Activated CD4-positive, alpha-beta T cell treated with anti-CD3 and anti-CD28 coated beads for 4 hours (primary cell): ENCODE measurements around the gene NWD2.

ENCODE experiments used
- DNase-seq, 2 donors: peaks; one replicate each; pipeline ENCODE4 v3.0.0-alpha.2; 2020

NWD2 gene

GRCh38 chr4:37305984-37306383 is 61.4 kb downstream of the NWD2 start:
- DNase-seq: no peak

DNA sequence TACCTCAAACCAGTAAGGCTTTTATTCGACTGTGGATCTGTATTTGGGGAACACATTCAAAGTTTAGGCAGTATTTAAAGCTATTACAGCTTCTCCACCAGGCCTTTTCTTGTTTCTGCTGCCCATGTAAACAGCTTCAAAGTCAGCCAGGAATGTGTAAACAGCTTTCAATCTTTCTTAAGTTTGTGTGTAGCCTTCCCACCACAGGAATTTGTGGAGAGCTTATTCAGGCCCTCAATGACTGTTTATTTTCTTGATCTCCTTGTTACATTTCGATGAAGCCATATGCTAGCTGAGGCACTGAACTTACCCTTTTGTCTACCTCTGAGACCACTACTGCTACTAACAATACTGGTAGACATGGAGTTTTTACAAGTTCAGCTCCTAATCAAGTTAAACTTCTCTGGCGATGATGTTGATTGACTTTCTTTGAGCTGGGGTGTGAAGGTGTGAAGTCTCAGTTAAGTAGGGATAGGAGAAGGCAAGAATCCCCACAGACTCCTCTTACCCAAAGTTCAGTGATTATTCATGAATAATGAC is 72.6 kb downstream of the NWD2 start:
- no peak for DNase-seq

- no peak for DNase-seq
Observed at GRCh38 chr4:37320513-37321235, 76.1 kb downstream of the NWD2 start.

DNA sequence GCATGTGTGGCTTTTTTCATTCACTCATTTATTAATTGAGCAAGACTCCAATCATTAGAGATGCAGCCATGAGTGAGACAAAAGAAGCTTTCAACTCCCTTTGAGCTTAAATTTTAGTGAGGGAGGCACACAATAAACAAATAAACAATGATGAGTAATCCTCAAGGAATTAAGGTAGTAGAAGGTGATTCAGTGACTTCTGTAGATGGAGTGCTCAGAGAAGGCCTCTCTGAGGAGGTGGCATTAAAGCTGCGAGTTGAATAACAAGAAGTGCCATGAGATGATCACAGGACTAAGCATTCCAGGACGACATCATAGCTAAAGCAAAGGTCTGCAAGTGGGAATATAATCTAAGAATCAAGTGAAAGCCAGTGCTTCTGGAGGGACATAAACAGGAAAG is 77.6 kb downstream of the NWD2 start:
- no peak for DNase-seq

GRCh38 chr4:37324546-37324945 is 80.0 kb downstream of the NWD2 start:
- DNase-seq: no peak

DNA sequence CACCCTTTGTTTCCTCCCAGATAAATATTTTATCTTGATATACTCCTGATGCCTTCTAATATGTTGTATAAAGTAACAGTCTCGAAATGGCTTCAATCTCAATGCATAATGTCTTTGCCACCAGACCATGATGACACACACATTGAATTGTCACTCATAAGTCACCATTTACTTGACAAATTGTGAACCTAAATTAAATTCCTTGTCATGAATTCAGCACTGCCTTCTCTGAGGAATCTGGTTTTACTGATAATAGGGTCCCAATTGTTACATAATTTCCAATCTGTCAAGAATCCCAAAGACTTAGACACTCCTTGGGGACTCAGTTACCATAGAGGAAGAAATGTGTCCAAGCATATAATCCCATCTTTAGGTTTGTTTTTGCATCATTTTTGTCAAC is 82.3 kb downstream of the NWD2 start:
- no peak for DNase-seq

DNA sequence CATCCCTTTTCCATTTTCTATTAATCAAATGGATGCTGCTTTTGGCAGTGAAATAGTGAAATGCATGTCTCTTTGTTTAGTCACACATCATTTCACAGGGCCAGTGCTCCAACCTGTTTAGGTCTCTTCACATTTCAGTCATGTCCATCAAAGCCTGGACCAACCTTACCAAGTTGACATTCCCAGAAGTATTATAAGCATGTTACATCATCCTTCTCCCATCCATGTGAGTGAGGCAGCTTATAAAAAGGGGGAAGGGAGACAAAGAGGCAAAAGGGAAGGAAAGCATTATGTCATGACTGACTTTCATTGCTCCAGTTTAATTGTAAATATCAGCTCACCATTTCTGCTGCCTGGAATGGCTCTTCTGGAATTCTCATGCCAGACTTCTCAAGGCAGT is 94.4 kb downstream of the NWD2 start:
- DNase-seq: no peak

- DNase-seq: no peak
Observed at GRCh38 chr4:37358748-37359147, 114.2 kb downstream of the NWD2 start.

DNA sequence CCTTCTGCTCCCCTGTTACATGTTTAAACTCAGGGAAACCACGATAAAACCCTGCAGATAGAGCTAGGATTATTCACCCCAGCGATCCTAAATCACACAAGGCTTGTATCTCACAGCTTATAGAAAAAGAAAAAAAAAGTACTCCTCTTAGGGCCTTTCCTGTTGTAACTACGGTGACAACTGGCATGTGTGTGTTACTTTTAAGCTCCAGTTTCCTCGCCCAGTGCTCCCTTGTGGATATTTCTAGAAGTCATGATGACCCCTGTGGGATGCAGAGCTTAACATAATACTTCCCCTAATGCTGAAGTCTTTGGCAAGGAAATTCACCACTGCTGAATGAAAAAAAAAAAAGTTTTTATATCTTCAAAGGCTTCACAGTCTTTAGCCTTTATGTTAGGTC is 114.7 kb downstream of the NWD2 start:
- no peak for DNase-seq

DNA sequence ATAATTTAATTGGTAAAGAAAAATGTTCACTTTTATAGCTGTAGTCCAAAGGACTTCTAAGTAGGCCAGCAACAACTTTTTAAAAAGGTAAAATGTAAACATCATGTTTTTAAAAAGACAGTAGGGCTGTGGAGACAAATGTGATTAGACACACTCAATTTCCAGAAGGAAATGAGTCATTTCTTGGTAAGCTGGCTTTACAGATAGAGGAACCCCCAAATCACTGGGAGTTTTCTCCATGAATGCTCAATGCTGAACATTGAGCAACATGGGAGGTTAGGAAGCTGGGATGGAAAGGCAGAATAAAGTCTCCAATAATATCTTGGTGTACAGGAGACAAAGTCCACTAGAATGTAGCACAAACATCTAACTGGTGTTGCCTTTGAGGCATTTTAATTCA is 121.3 kb downstream of the NWD2 start:
- DNase-seq: no peak

DNA sequence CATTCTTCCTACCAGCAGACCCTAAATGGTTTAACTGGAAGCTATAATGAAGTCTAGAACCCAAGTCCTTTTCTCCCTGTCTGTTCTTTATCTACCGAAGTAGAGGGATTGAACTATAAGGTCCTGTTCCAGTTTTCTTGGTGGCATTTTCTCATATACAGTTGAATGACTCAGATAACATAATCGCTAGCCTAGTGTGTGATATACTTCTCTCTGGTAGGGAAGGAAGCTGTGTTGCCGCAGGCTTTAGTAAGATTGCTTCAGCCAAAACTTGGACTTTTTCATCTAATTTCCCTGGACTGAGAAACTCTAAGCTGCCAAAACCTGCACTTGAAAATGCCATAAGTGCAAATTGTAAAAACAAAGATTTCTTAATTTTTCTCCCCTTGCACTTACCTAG is 123.4 kb downstream of the NWD2 start:
- DNase-seq: no peak

- DNase-seq: no peak
Observed at GRCh38 chr4:37370052-37370451, 125.5 kb downstream of the NWD2 start.

- DNase-seq: no peak
Observed at GRCh38 chr4:37381040-37381668, 136.6 kb downstream of the NWD2 start.

- peak in 1 of 2 donors; percentile 6 for DNase-seq
Observed at GRCh38 chr4:37383579-37384229, 139.2 kb downstream of the NWD2 start.

DNA sequence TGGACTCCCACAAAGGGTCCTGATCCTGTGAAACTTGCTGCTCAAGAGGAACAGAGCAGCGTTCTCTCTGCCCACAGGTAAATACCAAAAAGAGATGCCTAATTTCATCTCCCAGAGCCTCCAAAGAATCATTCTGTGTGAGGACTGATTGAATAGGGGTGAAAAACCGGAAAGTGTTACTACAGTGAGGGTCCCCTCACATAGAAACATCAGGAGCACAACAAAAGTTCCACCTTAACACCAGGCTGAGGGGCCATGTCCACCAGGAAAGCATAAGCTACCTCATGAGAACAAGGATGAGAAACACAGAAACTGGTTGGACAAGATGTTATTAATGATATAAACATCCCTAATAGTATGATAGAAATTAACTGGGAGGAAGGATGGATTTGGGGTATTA is 140.9 kb downstream of the NWD2 start:
- no peak for DNase-seq

- DNase-seq: no peak
Observed at GRCh38 chr4:37388681-37389365, 144.3 kb downstream of the NWD2 start.

GRCh38 chr4:37389366-37389765 is 144.8 kb downstream of the NWD2 start:
- no peak for DNase-seq

DNA sequence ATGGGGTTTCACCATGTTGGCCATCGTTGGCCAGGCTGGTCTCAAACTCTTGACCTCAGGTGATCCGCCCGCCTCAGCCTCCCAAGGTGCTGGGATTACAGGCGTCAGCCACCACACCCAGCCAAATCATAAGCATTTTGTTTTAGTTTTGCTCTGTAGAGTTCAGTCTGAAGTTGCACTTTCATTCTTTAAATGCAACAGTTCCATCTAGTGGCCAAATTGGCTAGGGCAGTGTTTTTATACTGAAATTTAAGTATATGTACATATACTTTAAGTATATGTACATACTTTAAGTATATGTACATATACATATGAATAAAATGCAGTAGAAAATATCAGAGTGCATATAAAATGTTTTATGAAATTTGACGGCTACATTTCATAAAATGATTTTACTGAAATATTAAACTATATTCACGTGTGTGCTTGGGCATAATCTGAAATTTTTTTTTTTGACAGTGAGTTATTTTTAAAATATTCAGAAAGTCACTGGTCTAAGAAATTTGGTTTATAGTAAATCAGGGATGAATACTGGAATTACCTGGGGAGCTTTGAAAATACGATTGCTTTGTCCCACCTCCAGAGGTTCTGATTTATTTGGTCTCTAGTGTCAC is 145.5 kb downstream of the NWD2 start:
- DNase-seq: peak in 1 of 2 donors; percentile 10

DNA sequence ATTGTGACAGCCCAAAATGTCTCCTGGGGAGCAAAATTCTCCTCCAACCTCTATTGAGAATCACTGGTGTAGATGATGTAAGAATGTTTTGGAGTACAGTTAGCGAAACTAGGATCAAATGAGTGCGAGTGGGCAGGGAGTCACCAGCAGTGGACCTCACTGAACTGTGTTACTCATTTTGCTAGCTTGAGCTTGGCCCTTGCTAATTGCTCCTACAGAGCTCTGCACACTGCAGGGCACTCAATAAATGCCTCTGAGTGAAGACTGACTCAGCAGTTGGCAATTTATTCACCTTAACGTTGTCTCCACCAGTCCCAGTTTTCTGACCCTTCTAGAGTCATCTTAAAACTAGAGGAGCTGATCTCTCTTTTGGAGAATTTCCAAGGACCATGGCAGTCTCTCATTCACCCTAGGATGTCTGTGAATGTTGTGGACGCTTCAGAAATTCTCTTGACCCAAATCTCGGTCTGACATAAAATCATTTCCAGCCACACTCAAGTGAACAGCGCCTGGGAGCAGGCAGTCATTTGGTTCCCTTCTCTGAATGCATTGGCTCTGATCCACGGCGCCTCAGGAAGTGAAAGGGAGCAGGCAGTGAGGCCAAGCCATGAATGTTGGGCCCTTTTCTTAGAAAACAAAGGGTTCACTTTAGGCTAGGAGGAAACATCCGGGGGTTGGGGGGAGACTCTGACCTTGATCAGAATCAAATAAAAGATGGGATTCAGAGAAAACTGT is 148.1 kb downstream of the NWD2 start:
- DNase-seq: no peak

GRCh38 chr4:37393321-37393720 is 148.8 kb downstream of the NWD2 start:
- no peak for DNase-seq

DNA sequence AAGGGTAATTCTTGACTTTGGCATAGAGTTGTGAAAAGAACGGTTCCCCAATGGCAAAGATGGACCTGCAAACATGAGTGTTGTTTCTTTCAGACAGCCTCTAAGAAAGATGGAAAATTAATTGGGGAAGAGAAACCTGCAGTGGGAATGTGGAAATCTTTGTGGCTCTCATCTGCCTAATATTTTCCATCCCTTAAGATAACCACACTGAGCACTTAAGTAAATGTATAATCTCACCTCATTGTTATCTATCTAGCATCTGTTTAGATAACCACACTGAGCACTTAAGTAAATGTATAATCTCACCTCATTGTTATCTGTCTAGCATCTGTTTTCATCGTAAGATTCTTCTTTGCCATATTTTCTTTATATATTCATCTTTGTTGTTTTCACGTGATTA is 149.3 kb downstream of the NWD2 start:
- no peak for DNase-seq

- no peak for DNase-seq
Observed at GRCh38 chr4:37397505-37397904, 153.0 kb downstream of the NWD2 start.
